Fibroblast of skin of back (primary cell): ENCODE results near the gene OCA2.

Source experiments
- DNase-seq: peaks from one replicate; pipeline ENCODE4 v3.0.0-alpha.2; 2013

Gene OCA2

DNA sequence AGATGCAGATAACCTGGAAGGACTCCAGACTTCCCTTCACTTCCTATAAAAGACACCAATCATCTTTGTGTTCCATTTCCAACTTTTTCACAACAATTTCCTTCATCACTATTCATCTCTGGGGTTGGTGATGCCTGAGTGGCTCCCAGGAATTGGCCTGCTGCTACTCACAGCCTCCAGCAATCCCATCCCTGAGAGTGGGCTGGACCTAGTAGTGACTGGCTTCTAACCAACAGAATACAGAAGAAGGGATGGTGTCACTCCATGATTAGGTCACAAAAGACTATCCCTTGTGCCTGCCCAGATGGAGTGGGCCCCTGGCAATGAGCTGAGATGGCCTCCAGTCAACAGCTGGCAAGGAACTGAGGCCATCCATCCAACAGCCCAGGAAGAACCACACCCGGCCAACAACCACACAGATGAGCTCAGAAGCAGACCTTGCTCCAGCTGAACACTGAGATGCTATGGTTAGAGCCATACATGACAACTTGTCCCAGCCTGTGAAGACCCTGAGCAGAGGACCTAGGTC lies 20.9 kb downstream of the OCA2 start:
- no peak for DNase-seq

GRCh38 chr15:28075573-28075972 lies 23.5 kb downstream of the OCA2 start:
- DNase-seq = no peak

DNA sequence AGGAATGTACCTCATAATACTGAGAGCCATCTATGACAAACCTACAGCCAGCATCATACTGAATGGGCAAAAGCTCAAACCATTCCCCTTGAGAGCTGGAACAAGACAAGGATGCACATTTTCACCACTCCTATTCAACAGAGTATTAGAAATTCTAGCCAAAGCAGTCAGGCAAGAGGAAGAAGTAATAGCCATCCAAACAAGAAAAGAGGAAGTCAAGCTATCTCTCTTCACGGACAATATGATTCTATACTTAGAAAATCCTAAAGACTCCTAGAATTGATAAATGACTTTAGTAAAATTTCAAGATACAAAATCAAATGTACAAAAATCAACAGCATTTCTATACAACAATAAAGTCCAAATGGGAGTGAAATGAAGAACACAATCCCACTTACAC lies 30.2 kb downstream of the OCA2 start:
- DNase-seq = no peak

DNA sequence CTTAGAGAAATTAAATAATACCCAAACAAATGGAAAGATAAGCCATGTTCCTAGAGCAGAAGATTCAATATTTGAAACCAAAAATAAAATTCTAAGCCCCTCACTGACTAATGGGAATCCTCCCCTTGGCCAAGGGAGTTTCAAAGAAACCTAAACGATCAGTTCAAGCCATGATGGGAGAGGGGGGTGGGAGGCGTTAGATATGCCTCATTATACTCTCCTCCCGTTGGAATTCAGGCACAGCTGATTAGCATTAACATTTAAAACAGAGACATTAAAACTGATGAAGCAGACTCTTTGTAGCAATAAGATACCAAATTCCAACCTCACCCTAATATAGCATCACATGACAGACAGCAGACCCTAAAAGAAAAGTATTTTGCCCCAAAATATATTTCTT lies 32.9 kb downstream of the OCA2 start:
- DNase-seq = no peak

- no peak for DNase-seq
Measured at GRCh38 chr15:28060005-28060404, 39.1 kb downstream of the OCA2 start.

- DNase-seq = no peak
Measured at GRCh38 chr15:28058082-28058481, 41.0 kb downstream of the OCA2 start.

- DNase-seq = no peak
Measured at GRCh38 chr15:28051955-28052633, 47.0 kb downstream of the OCA2 start.

GRCh38 chr15:28049581-28049980 lies 49.5 kb downstream of the OCA2 start:
- no peak for DNase-seq

GRCh38 chr15:28047277-28047676 lies 51.8 kb downstream of the OCA2 start:
- no peak for DNase-seq

DNA sequence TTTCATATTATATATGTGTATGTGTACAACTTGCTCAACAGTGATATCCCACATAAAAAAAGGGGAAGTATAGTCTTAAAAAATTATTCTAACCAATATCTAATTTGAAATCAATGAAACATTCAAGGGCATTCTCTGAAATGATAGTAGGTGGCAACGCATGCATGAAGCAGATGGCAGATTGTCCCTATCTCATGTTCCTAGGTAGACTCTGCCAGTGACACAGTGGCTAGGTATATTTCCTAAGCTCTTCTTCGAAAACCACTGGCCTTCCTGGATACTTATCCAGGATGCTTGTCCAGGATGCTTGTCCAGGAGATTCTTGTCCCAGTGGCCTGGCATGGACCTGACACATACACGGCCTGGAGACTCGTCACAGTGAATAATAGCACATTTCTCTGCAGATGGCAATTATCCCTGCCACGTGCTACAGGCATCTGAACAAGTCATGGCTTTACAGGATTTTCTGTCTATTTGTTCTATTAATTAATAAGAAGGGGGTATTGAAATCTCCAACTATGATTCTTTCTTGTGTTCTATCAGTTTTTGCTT lies 54.9 kb downstream of the OCA2 start:
- DNase-seq = no peak

GRCh38 chr15:28043691-28044091 lies 55.4 kb downstream of the OCA2 start:
- DNase-seq = no peak

DNA sequence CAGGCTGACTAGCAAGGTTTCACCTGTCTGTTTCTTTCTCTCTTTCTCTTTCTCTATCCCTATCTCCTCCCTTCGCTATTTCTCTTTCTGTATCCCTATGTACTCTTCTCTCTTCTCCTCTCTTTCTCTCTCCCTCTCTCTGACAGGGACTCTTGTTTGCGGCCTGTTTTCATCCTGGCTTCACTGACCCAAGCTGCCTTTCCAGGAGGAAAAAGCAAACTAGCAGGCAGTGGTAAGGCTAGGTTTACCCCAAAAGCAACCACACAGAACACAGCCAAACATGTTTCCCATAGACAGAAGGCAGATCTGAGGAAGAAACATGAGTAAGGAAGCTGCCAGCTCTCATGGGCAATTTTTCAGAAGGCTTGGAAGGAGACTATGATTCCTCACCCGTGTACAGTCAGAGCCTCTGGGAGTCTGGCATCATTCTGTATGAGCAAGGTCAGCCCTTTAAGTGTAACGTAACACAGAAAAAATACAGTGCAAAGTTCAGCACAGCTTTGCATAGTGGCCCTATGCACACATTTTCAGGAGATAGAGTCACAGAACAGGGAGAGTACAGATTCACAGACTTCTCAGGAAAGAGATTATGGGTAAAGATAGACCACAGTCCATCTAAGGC lies 61.0 kb downstream of the OCA2 start:
- no peak for DNase-seq

DNA sequence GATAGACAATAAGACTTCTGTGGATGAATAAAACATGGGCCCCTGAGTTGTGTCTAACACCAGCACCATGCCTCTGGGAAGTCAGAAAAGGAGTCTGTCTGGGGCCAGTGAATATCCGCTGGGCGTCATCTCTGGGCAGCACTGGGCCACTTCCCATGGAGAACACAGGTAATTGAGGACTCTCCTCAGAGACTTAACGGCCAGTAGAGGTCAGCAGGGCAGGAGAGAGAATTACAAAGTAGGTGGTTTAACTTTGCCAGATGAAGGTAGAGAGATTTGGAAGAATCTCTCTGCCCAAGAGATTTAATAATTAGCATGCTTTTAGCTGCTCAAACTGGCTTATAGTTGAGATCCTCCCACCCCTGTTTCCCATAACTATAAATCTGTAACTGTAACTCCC lies 65.7 kb downstream of the OCA2 start:
- DNase-seq = no peak

GRCh38 chr15:28030801-28031200 lies 68.3 kb downstream of the OCA2 start:
- no peak for DNase-seq

DNA sequence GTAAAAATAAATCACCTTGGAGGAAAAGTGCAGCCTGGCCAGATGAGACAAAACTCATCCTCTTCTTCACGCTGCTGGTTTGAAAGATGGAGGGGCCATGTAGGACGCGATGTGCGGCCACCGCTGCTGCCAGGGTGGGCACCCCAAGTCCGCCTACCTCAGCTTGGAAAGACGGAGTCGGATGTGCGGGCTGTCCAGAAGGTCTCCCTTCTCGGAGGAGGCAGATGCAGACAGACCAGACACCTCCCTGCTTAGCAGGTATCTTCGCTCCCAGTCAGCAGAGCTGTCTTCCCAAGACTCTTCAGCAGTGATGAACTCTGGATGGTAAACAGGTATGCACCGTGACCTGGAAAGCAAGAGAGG lies 71.4 kb downstream of the OCA2 start:
- DNase-seq = no peak

GRCh38 chr15:28026764-28027713 lies 72.1 kb downstream of the OCA2 start:
- no peak for DNase-seq

- DNase-seq = no peak
Measured at GRCh38 chr15:28026221-28026620, 72.9 kb downstream of the OCA2 start.

DNA sequence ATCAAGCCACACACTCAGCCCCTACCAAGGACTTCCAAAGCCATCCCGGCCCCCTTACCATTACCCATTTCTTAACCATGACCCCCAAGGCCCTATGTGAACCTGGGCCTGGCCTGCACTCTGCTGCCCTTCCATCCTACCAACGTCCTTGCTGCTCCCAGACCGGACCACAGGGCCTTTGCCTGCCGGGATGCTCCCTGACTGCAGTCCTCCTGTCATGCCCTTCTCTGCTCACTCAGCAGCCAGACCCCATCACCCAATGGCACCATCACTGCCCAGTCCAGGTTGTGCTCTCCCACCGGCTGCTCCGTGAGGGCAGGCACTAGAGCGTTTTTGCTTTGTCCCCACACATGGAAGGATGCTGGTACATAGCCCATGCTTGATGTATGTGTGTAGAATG lies 73.7 kb downstream of the OCA2 start:
- no peak for DNase-seq

GRCh38 chr15:28024889-28025250 lies 74.2 kb downstream of the OCA2 start:
- DNase-seq = no peak

- no peak for DNase-seq
Measured at GRCh38 chr15:28023933-28024888, 74.9 kb downstream of the OCA2 start.

- DNase-seq = no peak
Measured at GRCh38 chr15:28023422-28023821, 75.7 kb downstream of the OCA2 start.

DNA sequence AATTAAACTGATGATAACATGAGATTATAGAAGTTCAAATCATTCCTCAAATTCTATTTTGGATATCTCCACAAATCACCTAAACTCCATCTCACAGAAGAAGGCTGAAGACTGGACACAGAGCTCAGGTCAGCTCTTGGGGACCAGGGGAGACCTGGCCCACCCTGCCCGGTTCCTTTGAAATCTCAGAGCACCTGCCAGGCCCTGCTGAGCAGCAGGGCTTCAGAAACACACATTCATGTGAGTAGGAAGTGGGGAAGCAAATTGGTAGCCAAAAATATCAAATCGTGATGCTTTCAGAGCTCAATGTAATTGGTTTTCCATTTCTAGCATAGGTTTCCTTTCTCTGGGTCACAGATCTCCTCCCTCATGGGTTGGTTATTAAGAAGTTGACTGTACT lies 76.2 kb downstream of the OCA2 start:
- DNase-seq = no peak
